Suppressor macrophage treated with lipopolysaccharide for 1 hour (primary cell): Measurements from ENCODE around the gene SLC15A5.

Experiments used
- DNase-seq, 3 donors: peaks; one replicate each; pipeline ENCODE4 v3.0.0-alpha.2; 2020 to 2022

SLC15A5 gene

DNA sequence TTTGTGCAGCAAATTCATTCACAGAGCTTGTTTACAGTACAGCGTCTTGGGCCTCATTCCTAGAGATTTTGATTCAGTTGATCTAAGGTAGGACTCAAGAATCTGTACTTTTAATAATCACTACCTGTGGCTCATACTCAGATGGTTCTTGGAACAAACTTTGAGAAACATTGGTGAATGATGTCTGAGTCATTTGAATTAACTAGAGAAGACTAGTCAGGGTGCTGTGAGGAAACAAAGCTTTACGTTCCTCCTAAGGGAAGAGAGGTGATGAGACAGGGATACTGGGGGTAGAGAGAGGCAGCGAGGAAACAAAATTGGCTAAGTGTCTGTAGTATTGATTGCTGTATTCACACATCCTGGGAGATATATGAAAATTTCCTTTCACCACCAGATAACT lies 109.4 kb downstream of the SLC15A5 start:
- DNase-seq: no peak

DNA sequence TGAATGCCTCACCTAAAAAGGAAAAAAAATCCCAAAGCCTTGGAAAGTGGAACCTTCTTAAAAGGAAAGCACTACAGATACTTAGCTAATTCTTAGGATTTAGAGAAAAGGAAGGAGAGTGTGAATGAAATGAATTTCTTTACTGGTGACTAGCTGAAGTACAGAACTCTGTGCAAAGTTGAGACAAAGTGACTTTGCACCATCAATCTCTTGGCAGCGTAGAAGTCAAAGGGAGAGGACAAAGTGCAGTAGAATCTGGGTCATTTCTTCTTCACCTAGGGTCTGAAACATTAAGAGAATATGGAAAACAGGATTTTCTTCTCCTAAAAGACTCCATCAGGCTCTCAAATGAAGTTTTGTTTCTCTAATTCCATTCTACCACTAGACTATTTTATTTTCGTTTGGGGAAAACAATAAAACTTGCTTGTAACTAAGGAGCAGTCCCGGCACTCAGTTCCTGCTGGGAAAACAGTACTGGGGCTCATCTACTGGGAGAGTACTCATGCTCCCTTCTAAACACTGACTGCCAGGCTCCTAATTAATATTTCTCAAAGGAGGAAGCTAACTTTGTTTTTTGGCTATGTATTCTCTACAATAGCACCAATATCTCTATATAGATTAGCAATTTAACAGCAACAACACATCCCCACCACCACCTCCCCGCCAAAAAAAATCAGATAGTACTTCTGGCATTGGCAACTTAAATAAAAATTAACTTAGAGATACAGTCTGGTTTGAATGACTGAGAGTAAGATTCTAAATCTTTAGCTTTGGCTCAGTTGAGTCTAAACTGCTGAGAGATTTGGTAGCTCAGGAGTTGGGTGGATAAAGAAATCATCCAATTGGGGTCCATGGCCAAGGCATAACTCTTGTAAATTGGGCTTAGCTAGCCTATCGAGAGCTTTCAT lies 110.7 kb downstream of the SLC15A5 start:
- DNase-seq: no peak

DNA sequence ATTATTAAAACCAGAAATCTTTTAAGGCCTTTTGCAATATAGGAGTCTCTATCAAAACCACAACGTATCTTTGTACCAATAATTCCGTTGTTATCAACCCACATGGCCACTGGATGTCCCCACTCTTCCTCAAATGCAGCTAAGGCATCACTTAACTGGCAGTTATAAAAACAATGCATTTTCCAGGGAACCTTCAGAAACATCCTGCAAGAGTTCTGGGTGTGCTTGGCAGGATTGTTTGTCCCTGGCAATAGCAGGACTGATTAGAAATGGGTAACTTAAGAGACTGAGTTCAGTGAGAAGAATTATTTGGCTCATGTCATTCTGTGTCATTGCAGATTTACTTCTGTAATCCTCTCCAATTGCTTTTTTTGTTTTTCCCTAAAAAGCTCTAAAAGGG lies 112.0 kb downstream of the SLC15A5 start:
- DNase-seq: peak; percentile 48 to 64 (median 58)

DNA sequence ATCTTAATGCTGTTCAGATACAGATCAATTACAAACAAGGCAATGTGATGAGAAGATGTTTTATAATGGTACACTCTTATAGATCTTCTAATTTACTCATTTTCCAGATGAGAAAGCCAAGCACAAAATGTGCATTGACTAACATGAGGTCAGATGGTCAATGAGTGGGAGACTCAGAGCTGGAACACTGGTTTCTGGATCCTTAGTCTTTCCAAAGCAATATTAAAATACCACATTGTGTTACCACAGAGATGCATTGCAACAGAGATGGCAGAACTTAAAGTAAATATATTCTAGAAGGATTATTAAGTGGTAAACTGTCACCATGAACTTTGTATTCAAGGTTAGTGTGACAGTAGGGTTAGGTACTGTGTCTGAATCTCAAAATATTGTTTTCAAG lies 113.6 kb downstream of the SLC15A5 start:
- peak; percentile 21 to 48 (median 28) for DNase-seq

DNA sequence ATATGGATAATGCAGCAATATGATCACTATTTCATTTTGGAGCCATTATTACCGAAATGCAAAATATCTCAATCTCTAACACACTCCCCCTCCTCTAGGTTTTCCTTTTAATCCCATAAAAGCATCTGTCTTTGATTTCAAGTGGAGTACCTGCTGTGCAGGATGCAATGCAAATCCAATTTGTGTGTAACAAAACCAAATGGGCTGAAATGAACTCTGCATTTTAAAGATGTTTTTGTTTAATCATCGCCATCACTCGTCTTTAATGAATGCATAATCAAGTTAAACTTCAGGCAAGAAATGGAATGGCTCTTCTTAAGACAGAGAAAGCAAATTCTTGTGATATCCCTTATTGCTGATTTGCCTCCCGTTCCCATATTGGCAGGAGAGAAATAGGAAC lies 114.3 kb downstream of the SLC15A5 start:
- no peak for DNase-seq

DNA sequence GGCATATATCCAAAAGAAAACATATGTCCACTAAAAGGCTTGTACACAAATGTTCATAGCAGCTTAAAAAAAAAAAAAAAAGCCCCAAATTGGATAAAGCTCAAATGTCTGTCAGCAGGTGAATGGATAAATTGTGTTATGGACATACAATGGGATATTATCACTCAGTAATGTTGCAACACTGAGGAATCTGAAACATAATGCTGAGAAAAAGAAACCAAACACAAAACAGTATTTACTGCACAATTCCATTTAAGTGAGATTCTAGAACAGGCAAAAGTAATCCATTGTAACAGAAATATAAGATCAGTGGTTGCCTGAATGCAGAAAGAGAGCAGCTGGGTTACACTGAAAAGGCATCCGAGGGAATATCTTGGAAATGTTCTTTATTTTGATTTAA lies 117.9 kb downstream of the SLC15A5 start:
- DNase-seq: no peak

DNA sequence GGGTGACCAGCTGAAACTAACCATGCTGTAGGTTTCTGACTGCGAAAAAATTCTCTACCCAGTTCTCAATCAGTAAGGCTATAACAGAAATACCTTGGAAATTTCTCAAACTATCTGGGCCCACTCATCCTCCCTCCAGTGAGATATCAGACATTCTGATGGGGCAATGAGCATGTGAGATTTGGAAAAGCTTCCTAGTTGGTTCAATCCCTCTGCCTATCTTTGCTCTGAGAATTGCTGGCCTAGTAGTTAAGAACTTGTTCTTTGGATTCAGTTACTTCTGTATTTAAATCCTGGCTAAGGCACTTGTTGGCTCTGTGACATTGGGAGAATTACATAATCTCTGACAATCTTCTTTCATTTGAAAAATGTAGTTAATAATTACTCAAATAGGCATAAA lies 119.4 kb downstream of the SLC15A5 start:
- no peak for DNase-seq

DNA sequence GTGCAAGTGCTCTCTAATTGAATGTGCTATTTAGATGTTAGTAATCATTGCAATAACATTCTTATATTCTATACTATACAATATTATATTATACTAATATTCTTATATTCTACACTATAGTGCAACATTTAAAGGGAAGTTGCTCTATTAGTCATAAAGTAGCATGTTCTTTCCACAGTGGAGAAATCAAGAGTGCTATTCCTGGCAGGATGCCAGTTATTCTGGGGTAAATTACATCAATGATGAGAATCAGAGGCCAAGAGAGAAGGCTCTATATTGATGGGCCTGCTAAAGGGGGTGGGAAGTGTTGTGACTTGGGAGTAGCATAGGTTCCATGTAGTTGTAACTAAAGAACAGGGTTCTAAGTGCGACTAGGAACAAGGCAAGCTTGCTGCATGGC lies 121.5 kb downstream of the SLC15A5 start:
- peak; percentile 81 to 97 (median 93) for DNase-seq

DNA sequence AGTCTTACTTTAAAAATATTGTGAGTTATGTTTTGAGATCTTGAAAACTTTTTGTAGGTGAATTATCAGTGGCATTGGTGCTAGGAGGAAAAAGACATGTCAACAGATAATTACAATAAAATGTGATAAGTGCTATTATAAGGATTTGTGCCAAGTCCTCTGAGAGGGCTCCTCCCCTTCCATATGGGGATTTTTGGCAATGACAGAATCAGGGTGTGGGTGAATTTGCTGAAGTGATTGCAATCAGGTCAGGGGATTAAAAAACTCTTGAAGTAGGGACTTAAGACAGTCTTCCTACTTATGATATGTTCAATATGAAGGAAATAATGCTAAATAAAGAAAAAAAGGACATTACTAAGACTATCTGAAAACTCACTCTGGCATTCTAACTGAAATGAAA lies 122.5 kb downstream of the SLC15A5 start:
- peak; percentile 70 to 86 (median 77) for DNase-seq

DNA sequence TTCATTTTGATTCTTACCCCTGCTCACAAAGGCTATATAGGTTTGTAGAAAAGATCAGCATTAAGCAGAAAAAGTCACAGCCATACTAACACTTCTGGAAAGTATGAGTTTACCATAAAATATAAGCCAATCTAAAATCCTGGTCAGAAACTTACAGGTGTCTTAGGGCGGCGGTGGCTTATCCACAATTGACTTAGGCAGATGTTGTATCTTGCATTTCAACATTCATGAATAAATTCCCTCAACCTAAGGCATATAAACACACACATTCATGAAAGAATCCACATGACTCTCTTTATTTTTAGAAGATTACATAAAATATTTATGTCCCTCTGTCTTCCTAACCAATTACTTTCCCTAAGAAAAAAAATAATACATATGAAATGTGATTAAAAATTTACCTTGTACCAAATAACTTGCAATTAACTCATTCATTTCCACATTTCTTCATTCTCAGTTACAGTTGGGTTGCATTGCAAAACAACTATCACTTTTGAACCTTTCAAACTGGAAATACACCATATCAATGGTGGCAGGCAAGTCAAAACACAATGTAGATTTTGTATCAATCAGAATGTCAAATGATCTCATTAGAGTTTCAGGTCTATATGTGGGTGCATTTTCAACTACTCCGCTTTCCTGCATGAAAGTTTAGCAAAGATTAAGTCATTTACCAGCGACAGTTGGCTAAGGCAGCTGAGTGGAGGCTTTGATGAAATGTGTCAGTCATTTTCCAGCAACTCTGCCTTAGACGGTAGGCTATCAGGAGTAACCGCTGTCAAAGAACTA lies 124.4 kb downstream of the SLC15A5 start:
- no peak for DNase-seq

DNA sequence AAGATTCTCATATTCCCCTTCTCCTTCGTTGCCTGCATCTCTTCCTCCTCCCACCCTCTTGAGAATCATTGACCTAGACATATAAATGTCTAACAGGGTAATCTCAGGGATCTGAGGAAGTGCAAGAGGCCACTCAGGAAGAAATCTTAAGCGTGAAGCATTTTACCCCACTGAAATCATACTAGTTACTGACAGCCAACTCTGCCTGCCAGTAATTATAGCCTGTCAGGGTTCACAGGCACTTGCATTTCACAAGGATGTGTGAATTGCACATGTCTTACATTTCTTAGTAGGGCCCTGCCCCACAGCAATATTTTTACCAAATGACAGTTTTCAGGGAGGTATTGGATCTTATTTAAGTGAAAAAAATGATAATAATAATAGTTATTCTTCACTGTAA lies 127.2 kb downstream of the SLC15A5 start:
- DNase-seq: no peak

DNA sequence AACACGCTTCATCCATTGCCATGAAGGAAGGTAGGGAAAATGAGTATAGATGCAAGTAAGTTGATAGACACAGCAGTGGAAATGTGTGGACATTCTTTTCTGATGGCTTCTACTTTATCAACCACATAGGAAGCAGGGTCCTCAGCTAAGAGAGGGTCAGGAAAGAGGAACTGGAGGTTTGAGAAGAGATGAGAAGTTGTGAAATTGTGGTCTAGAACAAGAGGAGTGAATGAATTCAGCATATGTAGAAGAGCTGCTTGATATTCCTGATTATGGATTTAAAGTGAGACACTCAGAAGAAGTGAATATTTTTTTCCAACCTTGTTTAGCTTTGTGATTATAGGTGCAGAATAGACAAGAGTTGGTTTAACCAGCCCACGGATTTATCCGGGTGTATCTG lies 128.5 kb downstream of the SLC15A5 start:
- DNase-seq: peak in 2 of 3 donors; percentile 5 to 27
